Measurements from ENCODE around the gene NPPB.

DNA sequence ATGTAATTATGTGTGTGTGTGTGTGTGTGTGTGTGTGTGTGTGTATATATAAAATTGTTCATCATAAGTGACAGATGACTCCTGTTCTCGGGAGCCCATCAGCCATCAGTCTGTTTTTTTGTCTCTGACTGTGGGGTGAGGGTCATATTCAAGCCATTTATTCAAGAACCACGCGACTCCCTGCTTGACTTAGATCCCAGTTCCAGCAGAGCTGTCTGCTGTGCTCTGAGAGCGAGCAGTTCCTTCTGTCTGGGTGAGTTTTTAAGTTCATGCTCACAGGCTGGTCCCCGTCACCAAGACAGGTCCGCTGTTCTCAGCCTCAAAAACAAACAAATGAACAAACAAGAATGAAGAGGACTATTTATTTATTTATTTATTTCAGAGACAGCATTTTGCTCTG is 18.3 kb upstream of the NPPB start:
- TF ChIP-seq, protein P1, sequence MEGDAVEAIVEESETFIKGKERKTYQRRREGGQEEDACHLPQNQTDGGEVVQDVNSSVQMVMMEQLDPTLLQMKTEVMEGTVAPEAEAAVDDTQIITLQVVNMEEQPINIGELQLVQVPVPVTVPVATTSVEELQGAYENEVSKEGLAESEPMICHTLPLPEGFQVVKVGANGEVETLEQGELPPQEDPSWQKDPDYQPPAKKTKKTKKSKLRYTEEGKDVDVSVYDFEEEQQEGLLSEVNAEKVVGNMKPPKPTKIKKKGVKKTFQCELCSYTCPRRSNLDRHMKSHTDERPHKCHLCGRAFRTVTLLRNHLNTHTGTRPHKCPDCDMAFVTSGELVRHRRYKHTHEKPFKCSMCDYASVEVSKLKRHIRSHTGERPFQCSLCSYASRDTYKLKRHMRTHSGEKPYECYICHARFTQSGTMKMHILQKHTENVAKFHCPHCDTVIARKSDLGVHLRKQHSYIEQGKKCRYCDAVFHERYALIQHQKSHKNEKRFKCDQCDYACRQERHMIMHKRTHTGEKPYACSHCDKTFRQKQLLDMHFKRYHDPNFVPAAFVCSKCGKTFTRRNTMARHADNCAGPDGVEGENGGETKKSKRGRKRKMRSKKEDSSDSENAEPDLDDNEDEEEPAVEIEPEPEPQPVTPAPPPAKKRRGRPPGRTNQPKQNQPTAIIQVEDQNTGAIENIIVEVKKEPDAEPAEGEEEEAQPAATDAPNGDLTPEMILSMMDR (IDR thresholded peaks at IDR 0.05; ENCODE audit: insufficient read depth, low read length), result no peak
- TF ChIP-seq GABPA (IDR thresholded peaks at IDR 0.05; ENCODE audit: low read depth), result no peak
- TF ChIP-seq POLR2AphosphoS5 (IDR thresholded peaks at IDR 0.05; ENCODE audit: low read depth), result no peak
- TF ChIP-seq, protein P2, sequence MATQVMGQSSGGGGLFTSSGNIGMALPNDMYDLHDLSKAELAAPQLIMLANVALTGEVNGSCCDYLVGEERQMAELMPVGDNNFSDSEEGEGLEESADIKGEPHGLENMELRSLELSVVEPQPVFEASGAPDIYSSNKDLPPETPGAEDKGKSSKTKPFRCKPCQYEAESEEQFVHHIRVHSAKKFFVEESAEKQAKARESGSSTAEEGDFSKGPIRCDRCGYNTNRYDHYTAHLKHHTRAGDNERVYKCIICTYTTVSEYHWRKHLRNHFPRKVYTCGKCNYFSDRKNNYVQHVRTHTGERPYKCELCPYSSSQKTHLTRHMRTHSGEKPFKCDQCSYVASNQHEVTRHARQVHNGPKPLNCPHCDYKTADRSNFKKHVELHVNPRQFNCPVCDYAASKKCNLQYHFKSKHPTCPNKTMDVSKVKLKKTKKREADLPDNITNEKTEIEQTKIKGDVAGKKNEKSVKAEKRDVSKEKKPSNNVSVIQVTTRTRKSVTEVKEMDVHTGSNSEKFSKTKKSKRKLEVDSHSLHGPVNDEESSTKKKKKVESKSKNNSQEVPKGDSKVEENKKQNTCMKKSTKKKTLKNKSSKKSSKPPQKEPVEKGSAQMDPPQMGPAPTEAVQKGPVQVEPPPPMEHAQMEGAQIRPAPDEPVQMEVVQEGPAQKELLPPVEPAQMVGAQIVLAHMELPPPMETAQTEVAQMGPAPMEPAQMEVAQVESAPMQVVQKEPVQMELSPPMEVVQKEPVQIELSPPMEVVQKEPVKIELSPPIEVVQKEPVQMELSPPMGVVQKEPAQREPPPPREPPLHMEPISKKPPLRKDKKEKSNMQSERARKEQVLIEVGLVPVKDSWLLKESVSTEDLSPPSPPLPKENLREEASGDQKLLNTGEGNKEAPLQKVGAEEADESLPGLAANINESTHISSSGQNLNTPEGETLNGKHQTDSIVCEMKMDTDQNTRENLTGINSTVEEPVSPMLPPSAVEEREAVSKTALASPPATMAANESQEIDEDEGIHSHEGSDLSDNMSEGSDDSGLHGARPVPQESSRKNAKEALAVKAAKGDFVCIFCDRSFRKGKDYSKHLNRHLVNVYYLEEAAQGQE (IDR thresholded peaks at IDR 0.05; ENCODE audit: insufficient replicate concordance, low read depth), result no peak
- TF ChIP-seq SPI1 (IDR thresholded peaks at IDR 0.05; ENCODE audit: borderline replicate concordance, low read depth), result no peak
